ENCODE measurements around the gene LHX6.

LHX6 gene

DNA sequence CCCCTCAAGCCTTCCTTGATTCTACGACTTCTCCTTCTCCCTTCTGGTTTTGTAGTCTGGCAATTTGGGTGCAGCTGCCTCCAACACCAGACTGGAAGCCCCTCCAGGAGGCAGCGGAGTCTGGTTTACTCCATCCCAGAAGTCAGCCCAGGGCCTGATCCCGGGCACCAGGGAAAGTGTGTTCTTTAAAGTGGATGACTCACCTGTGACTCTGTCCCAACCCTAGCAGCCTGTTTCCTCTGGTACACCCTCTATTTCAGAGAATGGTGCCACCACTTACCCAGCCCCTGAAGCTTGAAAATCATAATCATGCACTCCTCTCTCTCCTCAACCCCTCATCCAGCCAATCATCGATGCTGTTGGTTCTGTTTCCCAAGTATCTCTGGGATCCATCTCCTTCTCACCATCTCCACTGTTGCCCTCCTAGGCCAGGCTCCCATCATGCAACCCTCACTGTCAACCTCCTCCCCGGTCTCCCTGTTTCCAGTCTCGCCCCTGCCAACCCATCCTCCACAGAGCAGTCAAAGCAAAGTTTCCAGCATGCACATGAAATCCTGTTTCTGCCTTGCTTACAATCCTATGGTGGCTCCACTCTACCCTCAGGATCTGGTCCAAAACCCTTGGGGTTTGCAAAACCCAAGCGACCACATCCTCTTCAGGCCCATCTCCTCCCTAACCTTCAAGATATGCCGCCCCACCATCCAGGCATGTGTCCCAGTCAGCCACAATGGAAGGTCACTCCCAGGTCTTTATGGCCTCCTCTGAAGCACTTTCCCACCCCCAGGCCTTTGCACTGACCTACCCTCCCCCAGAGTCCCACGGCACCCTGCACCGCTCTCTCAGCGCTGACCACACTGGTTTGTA is 10.5 kb downstream of the LHX6 start:
- TF ChIP-seq EP300 (IDR thresholded peaks at IDR 0.05; ENCODE audit: borderline replicate concordance): no peak
- no peak for TF ChIP-seq TEAD4 (IDR thresholded peaks at IDR 0.05)
- no peak for TF ChIP-seq REST (IDR thresholded peaks at IDR 0.05; ENCODE audit: low read depth)
- TF ChIP-seq, protein P1, sequence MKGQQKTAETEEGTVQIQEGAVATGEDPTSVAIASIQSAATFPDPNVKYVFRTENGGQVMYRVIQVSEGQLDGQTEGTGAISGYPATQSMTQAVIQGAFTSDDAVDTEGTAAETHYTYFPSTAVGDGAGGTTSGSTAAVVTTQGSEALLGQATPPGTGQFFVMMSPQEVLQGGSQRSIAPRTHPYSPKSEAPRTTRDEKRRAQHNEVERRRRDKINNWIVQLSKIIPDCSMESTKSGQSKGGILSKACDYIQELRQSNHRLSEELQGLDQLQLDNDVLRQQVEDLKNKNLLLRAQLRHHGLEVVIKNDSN (IDR thresholded peaks at IDR 0.05): no peak
- TF ChIP-seq CEBPB (IDR thresholded peaks at IDR 0.05): no peak
- no peak for TF ChIP-seq ZBTB7A (IDR thresholded peaks at IDR 0.05; ENCODE audit: low read depth)
- TF ChIP-seq NFIC (IDR thresholded peaks at IDR 0.05): no peak
- no peak for TF ChIP-seq RAD21 (IDR thresholded peaks at IDR 0.05; ENCODE audit: low read depth)
- no peak for TF ChIP-seq YY1 (IDR thresholded peaks at IDR 0.05; ENCODE audit: low read depth)
- TF ChIP-seq TAF1 (IDR thresholded peaks at IDR 0.05; ENCODE audit: low read depth): no peak
- no peak for TF ChIP-seq TCF12 (IDR thresholded peaks at IDR 0.05; ENCODE audit: low read depth)

GRCh38 chr9:122217640-122218039 is 11.1 kb downstream of the LHX6 start:
- TF ChIP-seq RAD21 (IDR thresholded peaks at IDR 0.05; ENCODE audit: low read depth): no peak
- TF ChIP-seq TEAD4 (IDR thresholded peaks at IDR 0.05): no peak
- no peak for TF ChIP-seq MAX (IDR thresholded peaks at IDR 0.05)
- TF ChIP-seq TCF12 (IDR thresholded peaks at IDR 0.05; ENCODE audit: low read depth): no peak
- TF ChIP-seq REST (IDR thresholded peaks at IDR 0.05; ENCODE audit: low read depth): no peak
- no peak for TF ChIP-seq TAF1 (IDR thresholded peaks at IDR 0.05; ENCODE audit: low read depth)
- no peak for TF ChIP-seq FOXM1 (IDR thresholded peaks at IDR 0.05; ENCODE audit: borderline replicate concordance, low read depth)
- no peak for TF ChIP-seq CREB1 (IDR thresholded peaks at IDR 0.05; ENCODE audit: low read depth)
- TF ChIP-seq EP300 (IDR thresholded peaks at IDR 0.05; ENCODE audit: borderline replicate concordance): no peak
- TF ChIP-seq ZBTB7A (IDR thresholded peaks at IDR 0.05; ENCODE audit: low read depth): no peak

- TF ChIP-seq EGR1 (IDR thresholded peaks at IDR 0.05): no peak
- TF ChIP-seq MAX (IDR thresholded peaks at IDR 0.05): no peak
- TF ChIP-seq NFIC (IDR thresholded peaks at IDR 0.05): no peak
- no peak for TF ChIP-seq TEAD4 (IDR thresholded peaks at IDR 0.05)
- TF ChIP-seq CEBPB (IDR thresholded peaks at IDR 0.05): no peak
- no peak for TF ChIP-seq FOXM1 (IDR thresholded peaks at IDR 0.05; ENCODE audit: borderline replicate concordance, low read depth)
- no peak for TF ChIP-seq TAF1 (IDR thresholded peaks at IDR 0.05; ENCODE audit: low read depth)
- no peak for TF ChIP-seq TCF12 (IDR thresholded peaks at IDR 0.05; ENCODE audit: low read depth)
- no peak for TF ChIP-seq EP300 (IDR thresholded peaks at IDR 0.05; ENCODE audit: borderline replicate concordance)
- TF ChIP-seq RAD21 (IDR thresholded peaks at IDR 0.05; ENCODE audit: low read depth): no peak
- TF ChIP-seq REST (IDR thresholded peaks at IDR 0.05; ENCODE audit: low read depth): no peak
- no peak for TF ChIP-seq CREB1 (IDR thresholded peaks at IDR 0.05; ENCODE audit: low read depth)
Measured at GRCh38 chr9:122216798-122217418, 11.8 kb downstream of the LHX6 start.

- TF ChIP-seq MAX (IDR thresholded peaks at IDR 0.05) (no peak), ZBTB7A (IDR thresholded peaks at IDR 0.05; ENCODE audit: low read depth) (no peak), YY1 (IDR thresholded peaks at IDR 0.05; ENCODE audit: low read depth) (no peak), TCF12 (IDR thresholded peaks at IDR 0.05; ENCODE audit: low read depth) (no peak), RAD21 (IDR thresholded peaks at IDR 0.05; ENCODE audit: low read depth) (no peak), TAF1 (IDR thresholded peaks at IDR 0.05; ENCODE audit: low read depth) (no peak), REST (IDR thresholded peaks at IDR 0.05; ENCODE audit: low read depth) (no peak), TEAD4 (IDR thresholded peaks at IDR 0.05) (no peak), EP300 (IDR thresholded peaks at IDR 0.05; ENCODE audit: borderline replicate concordance) (no peak), FOXM1 (IDR thresholded peaks at IDR 0.05; ENCODE audit: borderline replicate concordance, low read depth) (no peak), EGR1 (IDR thresholded peaks at IDR 0.05) (no peak), CEBPB (IDR thresholded peaks at IDR 0.05) (no peak), CREB1 (IDR thresholded peaks at IDR 0.05; ENCODE audit: low read depth) (no peak), NFIC (IDR thresholded peaks at IDR 0.05) (no peak)
- TF ChIP-seq, protein P1 (IDR thresholded peaks at IDR 0.05): no peak
Measured at GRCh38 chr9:122216138-122216797, 12.5 kb downstream of the LHX6 start.

All from Ishikawa (cell line).